ENCODE measurements around the gene KCNAB1. TPM values are rescaled to one million over a fixed set of nuclear protein-coding genes. Genes with fewer than 3 reads are reported as not detected.

KCNAB1 gene
- total RNA-seq, 1 experiment from 2014 or later, result not detected

GRCh38 chr3:156488767-156489166 is 368.4 kb downstream of the KCNAB1 start:
- ATAC-seq (no peak), DNase-seq (no peak)
- H4K20me1 ChIP-seq (ENCODE audit: low read length), result no peaks in the 10 kb centered on the region
- H3K9me2 ChIP-seq (replicated peaks; ENCODE audit: low read length), result no peaks in the 10 kb centered on the region
- 0 out of 2 replicates have a peak, but pooled peaks cover 3% of the 10 kb centered on the region for H3K27me3 ChIP-seq (ENCODE audit: low read length)
- BruUV-seq (replicated peaks), result no TSS peak
- TF ChIP-seq EZH2phosphoT487 (IDR thresholded peaks at IDR 0.05; ENCODE audit: borderline replicate concordance, low read length), result no peak
- TF ChIP-seq CTCF (conservative IDR thresholded peaks at IDR 0.05; ENCODE audit: low read depth, low read length), result no peak
- no peak for TF ChIP-seq EZH2 (IDR thresholded peaks at IDR 0.05; ENCODE audit: low read length, unreplicated experiment)
- H3K9me3 ChIP-seq (ENCODE audit: low read length), result no peaks in the 10 kb centered on the region
- peaks cover 15% of the 10 kb centered on the region for H3K4me1 ChIP-seq (ENCODE audit: insufficient read depth, low read length)
- CTCF ChIA-PET, result no interaction called here
- H3K9ac ChIP-seq (ENCODE audit: low read length), result no peak overlapping the region
- H3K79me2 ChIP-seq (ENCODE audit: low read length), result no peaks in the 10 kb centered on the region
- no peak overlapping the region for H3K27ac ChIP-seq (ENCODE audit: low read length)
- intact Hi-C loops (cut with micrococcal nuclease), result no loop called here
- H3K36me3 ChIP-seq (ENCODE audit: low read depth, low read length), result no peaks in the 10 kb centered on the region
- no peak overlapping the region for H2AFZ ChIP-seq (ENCODE audit: low read length)
- H3K4me3 ChIP-seq (ENCODE audit: low read length), result no peak overlapping the region
- peaks cover 3% of the 10 kb centered on the region for H3F3A ChIP-seq (ENCODE audit: low read length, unreplicated experiment)
- H3K4me2 ChIP-seq (ENCODE audit: low read length), result no peak overlapping the region
- POLR2A ChIA-PET (ENCODE audit: unreplicated experiment), result no interaction called here

- no peak for TF ChIP-seq EZH2phosphoT487 (IDR thresholded peaks at IDR 0.05; ENCODE audit: borderline replicate concordance, low read length)
- no peak for TF ChIP-seq CTCF (conservative IDR thresholded peaks at IDR 0.05; ENCODE audit: low read depth, low read length)
- TF ChIP-seq EZH2 (IDR thresholded peaks at IDR 0.05; ENCODE audit: low read length, unreplicated experiment), result no peak
- H3K4me3 ChIP-seq (ENCODE audit: low read length), result no peak overlapping the region
- no peaks in the 10 kb centered on the region for H3K9me2 ChIP-seq (replicated peaks; ENCODE audit: low read length)
- CTCF ChIA-PET, result no interaction called here
- H2AFZ ChIP-seq (ENCODE audit: low read length), result no peak overlapping the region
- POLR2A ChIA-PET (ENCODE audit: unreplicated experiment), result no interaction called here
- H3K4me1 ChIP-seq (ENCODE audit: insufficient read depth, low read length), result peaks cover 8% of the 10 kb centered on the region
- no peak for ATAC-seq
- H3F3A ChIP-seq (ENCODE audit: low read length, unreplicated experiment), result no peaks in the 10 kb centered on the region
- H3K27me3 ChIP-seq (ENCODE audit: low read length), result 0 out of 2 replicates have a peak, but pooled peaks cover 5% of the 10 kb centered on the region
- no peak for DNase-seq
- intact Hi-C loops (cut with micrococcal nuclease), result no loop called here
- no peak overlapping the region for H3K27ac ChIP-seq (ENCODE audit: low read length)
- H3K36me3 ChIP-seq (ENCODE audit: low read depth, low read length), result no peaks in the 10 kb centered on the region
- no peak overlapping the region for H3K4me2 ChIP-seq (ENCODE audit: low read length)
- no peaks in the 10 kb centered on the region for H3K79me2 ChIP-seq (ENCODE audit: low read length)
- no peaks in the 10 kb centered on the region for H3K9me3 ChIP-seq (ENCODE audit: low read length)
- no peak overlapping the region for H3K9ac ChIP-seq (ENCODE audit: low read length)
- BruUV-seq (replicated peaks), result no TSS peak
- H4K20me1 ChIP-seq (ENCODE audit: low read length), result no peaks in the 10 kb centered on the region
These were observed 369.1 kb downstream of the KCNAB1 start for GRCh38 chr3:156489462-156489911.

- ChIA-PET CTCF (no interaction called here), POLR2A (ENCODE audit: unreplicated experiment) (no interaction called here)
- TF ChIP-seq EZH2phosphoT487 (IDR thresholded peaks at IDR 0.05; ENCODE audit: borderline replicate concordance, low read length) (no peak), CTCF (conservative IDR thresholded peaks at IDR 0.05; ENCODE audit: low read depth, low read length) (no peak), EZH2 (IDR thresholded peaks at IDR 0.05; ENCODE audit: low read length, unreplicated experiment) (no peak)
- H2AFZ ChIP-seq (ENCODE audit: low read length), result no peak overlapping the region
- intact Hi-C loops (cut with micrococcal nuclease), result no loop called here
- 0 out of 2 replicates have a peak, but pooled peaks cover 5% of the 10 kb centered on the region for H3K27me3 ChIP-seq (ENCODE audit: low read length)
- no peak overlapping the region for H3K27ac ChIP-seq (ENCODE audit: low read length)
- no peaks in the 10 kb centered on the region for H3K79me2 ChIP-seq (ENCODE audit: low read length)
- no peak overlapping the region for H3K4me2 ChIP-seq (ENCODE audit: low read length)
- no peaks in the 10 kb centered on the region for H4K20me1 ChIP-seq (ENCODE audit: low read length)
- H3K4me1 ChIP-seq (ENCODE audit: insufficient read depth, low read length), result no peaks in the 10 kb centered on the region
- no peaks in the 10 kb centered on the region for H3K36me3 ChIP-seq (ENCODE audit: low read depth, low read length)
- no TSS peak for BruUV-seq (replicated peaks)
- H3K9ac ChIP-seq (ENCODE audit: low read length), result no peak overlapping the region
- no peak overlapping the region for H3K4me3 ChIP-seq (ENCODE audit: low read length)
- H3K9me2 ChIP-seq (replicated peaks; ENCODE audit: low read length), result no peaks in the 10 kb centered on the region
- H3K9me3 ChIP-seq (ENCODE audit: low read length), result no peaks in the 10 kb centered on the region
- no peak for DNase-seq
- no peak for ATAC-seq
- H3F3A ChIP-seq (ENCODE audit: low read length, unreplicated experiment), result no peaks in the 10 kb centered on the region
These were observed 370.8 kb downstream of the KCNAB1 start for GRCh38 chr3:156491192-156491591.

Data from PC-3 (cell line).